Stimulated activated CD8-positive, alpha-beta memory T cell treated with anti-CD3 and anti-CD28 coated beads, Interleukin-7, amount 100 ng/mL, for 48 hours (primary cell): Measurements from ENCODE around the gene PAM16.

Experiments
- DNase-seq, 2 donors: peaks; one replicate each; pipeline ENCODE4 v3.0.0-alpha.2; 2020; ENCODE audit warnings: low read depth in 1 of 2; ENCODE audit errors: extremely low read depth in 1 of 2

The PAM16 gene

DNA sequence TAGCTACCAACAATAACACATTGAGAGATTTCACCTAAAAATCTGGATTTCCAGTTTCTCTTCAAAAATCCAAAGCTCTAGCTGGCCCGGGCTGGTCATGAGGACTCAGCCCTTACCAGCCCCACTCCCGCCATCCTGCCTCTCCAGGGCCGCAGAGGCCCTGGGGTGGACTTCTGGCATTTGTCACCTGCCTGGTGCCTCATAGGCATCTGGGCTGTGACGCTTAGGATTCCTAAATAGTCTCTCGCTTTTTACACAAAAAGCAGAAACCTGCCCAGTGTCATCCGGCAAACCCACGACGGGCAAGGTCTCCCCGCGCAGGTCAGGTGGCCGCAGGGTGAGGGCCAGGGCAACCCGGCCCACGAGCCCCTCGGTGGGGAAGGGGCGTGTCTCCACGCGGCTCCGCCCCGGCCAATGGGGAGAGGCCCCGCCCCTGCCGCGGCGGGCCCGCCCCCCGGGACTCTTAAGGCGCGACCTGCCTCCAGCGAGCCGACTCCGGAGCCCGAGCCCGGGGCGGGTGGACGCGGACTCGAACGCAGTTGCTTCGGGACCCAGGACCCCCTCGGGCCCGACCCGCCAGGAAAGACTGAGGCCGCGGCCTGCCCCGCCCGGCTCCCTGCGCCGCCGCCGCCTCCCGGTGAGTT lies 20.4 kb upstream of the PAM16 start, which contains the start of gene VASN:
VASN (plus strand) TSS at position 492 of the 644 bp plus-strand sequence. CDS start 9,030 bp downstream, outside the sequence.
- DNase-seq = peak; percentile 34 to 41

DNA sequence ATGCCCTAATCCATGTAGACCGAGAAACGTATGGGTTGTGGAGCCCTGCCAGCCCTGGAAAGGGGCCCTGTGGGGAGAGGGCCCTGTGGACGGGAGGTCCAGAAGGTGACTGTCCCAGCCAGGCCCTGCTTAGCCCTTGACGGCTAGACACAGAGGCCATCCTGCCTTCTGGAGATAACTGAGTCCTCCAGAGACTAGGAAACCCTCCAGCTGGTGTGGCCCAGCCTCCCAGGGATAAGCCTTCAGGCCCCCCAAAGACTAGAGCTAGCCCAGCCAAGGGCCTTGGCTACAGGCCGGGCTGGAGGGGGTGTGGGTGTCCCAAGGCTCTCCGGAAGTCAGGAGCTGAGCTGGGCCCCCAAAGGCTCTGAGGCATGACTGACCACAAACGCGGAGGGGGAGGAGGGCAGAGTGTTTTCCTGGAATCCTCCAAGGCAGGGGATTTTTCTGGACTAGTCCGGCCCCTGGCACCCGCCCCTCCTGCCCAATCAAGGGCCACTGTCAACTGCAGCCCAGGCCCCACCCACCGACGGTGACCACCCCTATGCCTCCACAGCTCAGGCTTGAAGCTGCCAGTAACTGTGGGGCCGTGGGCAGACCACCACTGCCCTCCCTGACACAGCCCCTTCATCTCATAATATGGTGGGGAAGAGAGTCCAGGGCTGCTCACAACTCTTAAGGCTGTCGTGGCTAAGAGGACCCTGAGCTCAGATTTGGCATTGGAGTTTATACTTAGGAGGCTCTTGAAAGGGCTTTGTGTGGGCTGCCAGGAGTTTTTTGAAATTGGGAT lies 19.6 kb upstream of the PAM16 start:
- DNase-seq = no peak

DNA sequence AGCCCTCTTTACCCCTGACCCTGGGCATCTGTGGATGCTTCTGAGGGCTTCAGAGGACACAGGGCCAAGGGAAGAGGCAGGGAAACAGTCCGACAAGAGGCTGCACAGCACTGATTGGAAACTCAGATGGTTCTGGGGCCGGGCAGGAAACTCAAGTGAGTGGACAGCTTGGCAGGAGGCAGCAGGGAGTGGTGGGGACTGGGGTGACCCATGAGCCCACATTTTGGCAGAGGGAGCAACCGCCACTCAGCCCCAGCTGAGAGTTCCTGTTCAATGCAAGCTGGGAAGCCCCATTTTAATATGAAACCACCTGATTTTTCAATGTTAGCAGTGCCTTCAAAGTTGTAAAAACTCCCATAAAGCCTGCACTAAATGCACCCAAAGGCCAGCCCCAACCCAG lies 19.0 kb upstream of the PAM16 start:
- DNase-seq = no peak

DNA sequence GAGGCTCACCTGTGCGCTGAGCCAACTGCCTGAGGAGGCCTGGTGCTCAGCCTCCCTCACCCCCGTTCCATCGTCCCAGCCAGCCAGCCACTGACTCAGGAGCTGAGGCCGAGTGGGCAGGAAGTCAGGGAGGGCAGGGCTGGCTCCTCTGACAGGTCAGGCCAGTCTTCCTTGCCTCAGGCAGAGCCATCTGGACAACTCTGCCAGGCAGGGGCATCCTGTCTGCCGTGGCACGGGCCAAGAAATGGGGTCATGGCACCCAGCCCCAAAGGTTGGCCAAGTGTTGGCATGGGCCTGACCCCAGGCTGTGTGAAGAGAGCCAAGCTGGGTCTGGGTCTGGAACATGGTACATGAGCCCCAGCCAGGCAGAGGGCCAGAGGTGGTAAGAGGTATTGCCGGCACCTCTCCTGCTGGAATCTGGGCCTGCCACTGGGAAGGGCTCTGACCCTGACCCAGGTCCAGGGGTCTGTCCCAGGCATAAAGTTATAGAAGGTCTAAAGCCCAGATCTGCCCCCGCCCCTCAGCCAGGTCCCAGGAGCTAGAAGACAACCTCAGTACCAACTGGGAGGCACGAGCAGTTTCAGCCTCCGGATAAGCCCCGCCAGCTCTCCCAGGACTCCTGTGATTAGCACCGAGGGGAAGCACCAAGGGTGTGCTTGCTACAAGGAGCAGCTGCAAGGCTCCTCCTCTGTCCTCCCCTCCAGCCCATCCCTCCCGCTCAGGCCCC lies 18.0 kb upstream of the PAM16 start:
- no peak for DNase-seq

DNA sequence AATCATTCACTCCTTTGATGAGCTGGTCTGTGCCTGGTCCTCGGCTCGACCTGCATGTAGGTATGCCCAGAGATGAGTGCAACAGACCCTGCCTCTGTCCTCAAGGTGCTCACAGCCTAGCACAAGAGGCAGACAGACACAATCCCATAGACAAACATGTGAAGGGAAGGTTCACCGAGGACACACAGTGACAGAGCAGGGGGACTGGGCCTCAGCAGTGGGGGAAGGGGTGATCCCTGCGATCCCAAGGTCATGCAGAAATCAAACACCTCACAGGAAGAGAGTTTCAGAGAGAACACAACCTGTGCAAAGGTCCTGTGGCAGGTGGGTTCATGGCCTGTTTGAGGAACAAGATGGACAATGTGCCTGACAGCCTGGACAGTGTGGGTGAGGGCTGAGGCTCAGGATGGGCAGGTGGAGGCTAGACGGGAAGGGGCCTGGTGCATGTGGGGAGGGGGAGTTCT lies 16.3 kb upstream of the PAM16 start:
- DNase-seq = no peak

DNA sequence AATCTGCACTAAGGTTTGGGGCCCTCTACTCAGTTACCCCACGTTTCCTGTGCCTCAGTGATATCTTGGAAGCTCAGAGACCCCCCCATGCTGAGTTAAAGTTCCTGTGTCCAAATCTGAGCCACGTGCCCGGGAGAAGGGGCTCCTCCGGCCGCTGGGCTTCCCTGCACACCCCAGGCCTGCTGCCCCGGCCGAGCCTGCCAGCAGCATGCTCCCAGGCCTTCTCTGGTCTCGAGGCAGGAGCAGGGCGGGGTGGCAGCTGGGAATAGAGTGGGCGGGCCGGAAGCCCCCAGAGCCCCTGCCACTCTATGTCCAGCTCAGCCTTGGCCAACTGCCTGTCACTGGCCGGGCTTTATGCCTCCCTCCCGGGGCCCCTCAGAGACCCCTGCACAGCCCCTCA lies 14.9 kb upstream of the PAM16 start:
- no peak for DNase-seq

DNA sequence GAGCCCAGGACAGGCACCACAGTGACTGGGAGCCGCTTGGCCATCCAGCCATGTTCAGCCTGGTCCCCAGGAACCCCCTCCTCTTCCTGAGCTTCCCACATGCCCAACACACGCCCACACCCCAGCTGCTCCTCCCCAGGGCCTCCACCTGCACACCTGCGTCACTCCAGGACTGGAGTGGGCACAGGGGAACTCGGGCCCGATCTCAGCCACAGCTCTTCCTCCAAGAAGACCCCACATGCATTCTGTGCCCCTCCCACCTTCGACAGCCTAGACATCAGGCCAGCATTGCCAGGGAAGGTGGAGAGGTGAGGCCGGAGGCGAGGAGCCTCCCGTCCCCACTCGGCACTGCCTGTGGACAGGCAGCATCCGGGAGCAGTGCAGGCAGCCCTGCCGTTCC lies 14.5 kb upstream of the PAM16 start:
- no peak for DNase-seq

DNA sequence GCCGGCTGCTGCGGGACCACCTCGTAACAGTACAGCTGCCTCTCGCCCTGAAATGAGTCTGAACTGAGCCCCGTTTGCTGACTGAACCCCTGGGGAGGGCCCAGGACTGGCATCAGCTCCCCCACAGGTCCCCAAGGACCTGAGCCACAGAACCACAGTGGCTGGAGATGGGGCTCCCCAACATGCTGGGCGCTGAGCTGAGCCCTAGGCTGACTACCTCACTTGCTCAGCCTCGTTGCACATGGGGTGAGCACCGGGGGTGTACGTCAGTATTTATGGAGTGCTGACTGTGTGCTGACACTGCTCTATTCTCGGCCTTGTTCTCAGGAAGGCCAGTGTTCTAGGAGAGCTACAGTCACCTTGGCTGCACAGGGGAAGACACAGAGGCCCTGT lies 13.9 kb upstream of the PAM16 start:
- no peak for DNase-seq

DNA sequence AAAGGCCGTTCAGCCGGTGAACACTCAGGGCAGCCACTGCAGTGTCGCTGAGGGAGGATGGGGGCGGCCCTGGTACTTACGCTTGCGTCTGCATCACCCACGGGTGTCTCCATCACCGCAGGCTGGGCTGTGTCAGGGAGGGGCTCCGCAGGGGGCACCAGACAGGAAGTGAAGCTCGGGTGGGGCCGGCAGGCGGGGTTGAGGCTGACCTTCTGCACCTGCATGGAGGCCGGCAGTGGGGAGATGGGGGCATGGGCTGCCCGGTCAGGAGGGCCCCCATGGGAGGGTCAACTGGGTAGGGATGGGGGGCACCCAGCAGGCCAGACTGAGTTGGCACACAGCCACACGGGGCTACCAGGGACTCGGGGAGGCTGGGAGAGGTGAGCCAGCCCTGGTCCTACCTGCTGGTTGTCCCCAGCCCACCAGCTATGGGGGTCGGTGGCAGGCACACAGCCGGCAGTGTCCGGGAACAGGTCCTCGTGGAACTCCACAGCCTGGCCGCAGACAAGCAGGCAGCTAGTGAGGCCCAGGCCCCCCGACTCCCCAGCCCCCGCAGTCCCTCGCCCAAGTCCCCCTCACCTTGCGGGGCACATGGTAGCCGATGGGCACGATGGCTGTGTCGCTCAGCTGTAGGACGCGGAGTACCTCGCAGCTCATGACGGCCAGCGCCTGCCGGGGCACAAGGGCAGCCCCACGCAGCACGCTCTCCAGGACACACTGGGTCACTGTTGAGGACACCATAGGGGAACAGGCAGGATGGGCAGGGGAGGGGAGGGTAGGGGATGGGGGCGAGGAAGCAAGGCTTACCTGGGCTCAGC lies 13.3 kb upstream of the PAM16 start:
- no peak for DNase-seq

DNA sequence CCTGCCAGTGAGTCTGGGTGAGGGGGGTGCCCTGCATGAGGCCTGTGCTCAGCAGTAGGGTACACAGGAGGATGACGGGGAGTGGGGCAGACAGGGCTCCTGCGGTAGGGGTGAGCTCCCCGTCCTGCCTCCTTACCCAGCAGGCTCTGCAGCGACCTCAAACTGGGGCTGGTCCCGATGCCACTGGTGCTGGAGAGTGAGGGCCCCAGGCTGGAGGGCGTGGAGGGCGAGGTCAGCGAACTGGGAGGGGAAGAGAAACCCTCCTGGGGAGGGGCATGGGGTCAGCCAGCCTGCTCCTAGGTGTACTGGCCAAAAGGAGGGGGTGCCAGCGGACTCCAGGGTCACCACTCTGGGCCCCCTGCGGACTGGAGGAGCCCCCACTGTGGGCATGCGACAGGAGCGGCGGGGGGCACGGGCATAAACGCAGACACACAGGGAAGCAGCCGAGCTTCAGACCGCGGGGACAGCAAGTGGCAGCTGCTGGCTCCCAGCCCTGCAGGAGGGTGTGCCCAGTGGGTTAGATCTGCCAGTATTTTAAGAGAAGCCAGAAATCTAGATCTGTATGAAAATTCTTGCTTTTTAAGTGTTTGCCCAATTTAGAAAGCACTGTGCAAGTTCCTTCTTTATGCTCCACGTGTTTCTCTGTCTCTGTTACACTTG lies 11.5 kb upstream of the PAM16 start:
- DNase-seq = no peak

DNA sequence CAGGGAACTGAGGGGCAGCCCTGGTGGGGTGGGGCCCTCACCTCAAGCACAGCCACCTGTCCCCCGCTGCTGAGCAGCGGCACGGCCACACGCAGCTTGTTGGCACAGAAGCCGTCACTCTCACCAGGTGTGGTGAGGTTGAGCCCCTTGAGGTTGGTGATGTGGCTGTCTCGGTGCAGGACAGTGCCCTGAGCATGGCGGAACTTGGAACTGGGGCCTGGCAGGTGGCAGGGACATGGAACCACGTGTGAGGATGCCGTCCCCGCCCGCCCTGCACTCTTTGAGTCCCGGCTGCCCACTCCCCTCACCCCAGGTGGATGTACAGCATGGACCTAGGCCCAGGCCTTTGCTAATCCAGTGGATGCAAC lies 10.8 kb upstream of the PAM16 start:
- no peak for DNase-seq

DNA sequence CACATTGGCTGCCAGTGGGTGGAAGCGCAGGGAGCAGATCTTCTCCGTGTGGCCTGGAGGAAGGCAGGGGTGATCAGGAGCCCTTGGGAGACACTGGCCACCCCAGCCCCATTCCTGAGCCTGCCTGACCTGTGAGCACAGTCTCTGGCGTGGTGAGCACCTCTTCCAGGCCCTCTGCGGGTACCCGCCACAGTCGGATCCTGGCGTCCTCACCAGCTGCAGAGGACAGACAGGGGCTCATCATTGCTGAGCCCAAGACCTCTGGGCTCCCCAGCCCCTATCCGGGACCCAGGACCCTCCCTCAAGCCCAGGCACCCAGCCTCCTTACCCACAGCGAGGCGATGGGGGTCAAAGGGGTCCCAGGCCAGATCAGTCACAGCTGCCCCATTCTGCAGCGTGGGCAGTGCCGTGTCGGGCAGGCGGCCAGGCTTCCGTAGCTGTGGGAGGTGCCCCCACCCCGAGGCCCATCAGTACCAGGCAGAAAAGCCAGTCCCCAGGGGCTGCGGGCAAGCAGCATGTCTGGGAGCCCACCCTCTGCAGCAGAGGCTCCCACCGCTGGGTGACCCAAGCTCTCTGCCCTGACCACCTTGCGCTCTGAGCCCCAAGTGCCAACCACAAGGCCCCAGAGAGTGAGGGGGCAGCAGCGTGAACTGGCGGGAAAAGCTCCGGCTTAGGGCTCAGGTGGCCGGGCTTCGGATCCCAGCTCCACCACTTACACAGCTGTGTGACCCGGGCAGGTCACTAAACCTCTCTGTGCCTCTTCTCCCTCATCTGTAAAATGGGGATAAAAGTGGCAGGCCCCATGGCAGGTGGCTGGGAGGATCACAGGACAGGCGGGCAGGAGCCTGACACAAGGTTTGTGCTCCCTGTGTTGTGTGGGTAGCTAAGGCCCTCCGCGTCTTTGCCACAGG lies 10.2 kb upstream of the PAM16 start:
- no peak for DNase-seq

DNA sequence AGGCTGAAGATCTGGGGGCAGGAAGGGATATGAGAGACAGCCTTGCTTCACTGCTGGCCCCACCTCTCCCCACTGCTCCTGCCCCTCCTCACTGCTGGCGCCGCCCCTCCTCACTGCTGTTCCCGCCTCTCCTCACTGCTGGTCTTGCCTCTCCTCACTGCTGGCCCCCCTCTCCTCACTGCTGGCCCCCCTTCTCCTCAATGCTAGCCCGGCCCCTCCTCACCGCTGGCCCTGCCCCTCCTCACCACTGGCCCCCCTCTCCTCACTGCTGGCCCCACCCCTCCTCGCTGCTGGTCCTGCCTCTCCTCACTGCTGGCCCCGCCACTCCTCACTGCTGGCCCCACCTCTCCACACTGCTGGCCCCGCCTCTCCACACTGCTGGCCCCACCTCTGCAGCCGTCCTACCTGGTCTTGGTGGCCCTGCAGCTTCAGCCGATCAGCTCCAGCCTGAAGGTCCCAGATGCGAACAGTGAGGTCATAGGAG lies 9.5 kb upstream of the PAM16 start:
- no peak for DNase-seq

DNA sequence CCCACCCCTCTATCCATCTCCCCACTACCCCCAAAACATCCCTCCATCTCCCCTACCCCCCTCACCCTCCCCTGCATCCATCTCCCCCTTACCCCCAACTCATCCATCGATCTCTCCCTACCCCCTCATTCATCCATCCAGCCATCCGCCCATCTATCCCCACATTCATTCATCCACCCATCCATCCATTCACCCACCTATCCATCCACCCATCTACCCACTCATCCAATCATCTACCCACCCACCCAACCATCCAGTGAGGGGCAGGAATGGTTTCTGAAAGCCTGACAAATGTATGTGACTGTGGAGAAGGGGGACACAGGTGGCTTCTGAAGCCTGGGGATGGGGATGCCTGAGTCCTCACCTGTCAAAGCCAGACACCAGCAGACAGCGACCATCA lies 8.8 kb upstream of the PAM16 start:
- DNase-seq = no peak

DNA sequence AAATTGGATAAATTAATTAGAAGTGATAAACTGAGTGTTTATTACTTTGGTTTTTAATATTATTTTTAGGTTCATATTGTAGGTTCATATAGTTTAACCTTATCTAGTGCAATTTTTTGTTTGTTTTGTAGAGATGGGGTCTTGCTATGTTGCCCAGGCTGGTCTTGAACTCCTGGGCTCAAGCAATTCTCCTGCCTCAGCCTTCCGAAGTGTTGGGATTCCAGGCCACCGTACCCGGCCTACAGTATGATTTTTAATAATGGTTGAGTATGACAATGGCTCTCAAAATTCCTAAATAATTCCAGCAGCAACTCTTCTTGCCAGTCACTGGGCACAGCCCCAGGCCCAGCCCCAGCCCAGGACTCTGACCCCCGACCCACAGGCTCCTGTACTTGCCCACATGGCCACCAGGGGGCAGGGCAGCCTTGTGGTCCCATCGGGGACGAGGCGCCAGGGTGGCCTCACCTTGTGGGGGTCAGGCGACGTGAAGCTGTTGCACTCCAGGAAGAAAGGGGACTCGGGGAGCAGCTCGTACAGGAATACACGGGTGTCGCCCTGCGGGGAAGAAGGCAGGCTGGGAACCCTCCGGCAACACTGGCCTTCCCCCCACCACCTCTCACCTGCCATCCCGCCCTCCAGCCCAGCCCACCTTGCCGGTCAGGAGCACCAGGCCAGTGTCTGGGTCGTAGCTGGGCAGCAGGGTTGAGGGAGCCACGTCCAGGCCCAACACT lies 7.9 kb upstream of the PAM16 start:
- DNase-seq = peak; percentile 23 to 36

DNA sequence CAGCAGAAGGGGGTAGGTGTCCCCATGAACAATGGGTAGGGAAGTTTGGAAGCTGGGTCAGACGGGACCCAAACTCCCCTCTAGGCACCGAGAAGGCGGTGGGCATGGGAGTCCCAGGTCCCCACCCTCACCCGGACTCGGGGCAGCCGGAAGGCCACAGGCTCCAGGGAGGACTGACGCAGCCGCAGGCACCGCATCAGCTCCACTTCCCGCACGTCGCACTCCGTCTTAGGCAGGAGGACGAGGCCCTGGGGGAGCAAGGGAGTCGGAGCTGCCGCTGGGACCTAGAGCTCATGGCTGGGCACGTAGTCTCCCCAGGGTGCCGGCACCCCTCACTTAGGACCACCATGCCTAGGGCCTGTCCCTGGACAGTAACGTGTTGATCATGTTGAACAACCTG lies 7.1 kb upstream of the PAM16 start:
- DNase-seq = no peak

DNA sequence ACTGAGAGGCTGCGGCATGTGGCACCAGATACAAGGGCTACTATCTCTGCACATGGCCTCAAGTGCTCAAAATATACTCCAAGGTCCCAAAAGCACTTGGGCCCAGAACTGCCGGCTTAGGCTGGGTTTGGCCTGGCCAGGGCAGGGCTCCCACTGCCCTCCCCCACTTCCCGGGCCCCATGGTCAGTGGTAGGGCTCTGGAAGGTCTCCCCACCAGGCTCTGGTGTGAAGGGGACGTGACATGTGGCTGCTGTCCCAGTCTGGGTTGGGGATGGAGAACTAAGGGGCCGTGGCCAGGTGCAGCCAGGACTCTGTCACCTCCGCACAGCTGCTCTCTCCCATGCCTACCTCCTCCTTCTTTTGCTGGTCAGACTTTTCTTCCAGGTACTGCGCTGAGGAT lies 5.7 kb upstream of the PAM16 start:
- DNase-seq = no peak

DNA sequence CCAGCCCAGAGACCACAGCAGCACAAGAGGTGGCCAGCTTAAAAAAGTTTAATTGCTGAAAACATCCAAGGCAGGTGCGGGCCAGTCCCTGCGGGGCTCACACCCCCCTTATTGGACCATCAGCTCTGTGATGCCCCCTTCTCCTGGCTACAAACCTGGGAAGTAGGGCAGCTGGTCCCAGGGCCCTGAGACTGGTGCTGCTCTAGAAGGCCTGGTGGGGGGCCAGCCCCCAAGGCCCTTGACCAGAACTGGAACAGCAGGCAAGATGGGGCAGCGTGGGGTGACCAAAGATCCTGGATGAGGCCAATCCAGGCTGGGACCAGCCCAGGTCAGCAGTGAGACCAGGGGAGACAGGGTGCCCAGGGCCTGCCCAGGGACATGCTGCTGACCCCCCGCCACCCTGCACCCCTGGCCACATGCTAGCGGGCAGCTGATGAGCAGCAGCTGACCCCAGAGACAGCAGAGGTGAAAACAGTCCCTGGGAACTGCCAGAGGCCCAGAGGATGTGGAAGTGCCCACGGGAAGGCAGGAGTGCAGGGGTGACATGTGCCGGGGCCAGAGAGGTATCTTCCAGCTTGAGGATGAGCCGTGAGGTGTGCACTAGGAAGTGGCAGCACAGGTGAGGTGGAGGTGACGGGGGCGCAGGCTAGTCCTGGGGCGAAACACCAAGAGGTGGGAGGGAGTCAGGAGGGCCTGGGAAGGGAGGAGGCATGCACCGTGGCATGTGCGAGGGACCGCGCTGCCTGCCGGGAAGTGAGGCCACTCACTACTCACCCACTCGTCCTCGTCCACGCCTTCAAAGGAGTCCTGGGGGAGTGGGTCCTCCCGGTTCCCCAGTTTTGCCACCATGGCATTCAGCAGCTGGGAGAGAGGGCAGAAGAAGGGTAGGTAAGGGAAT lies 3.6 kb upstream of the PAM16 start:
- no peak for DNase-seq
